SU-DHL-6 (cell line): ENCODE data around the gene MRPS18C.

Source experiments
- H2AFZ ChIP-seq: fragments of 200-600 bp; sonication (generic); 2 replicates; pipeline ENCODE4 v1.6.1; 2014; ENCODE audit warnings: low read depth, mild to moderate bottlenecking, moderate library complexity, mixed read lengths, antibody characterized with exemption, low read length; ENCODE audit not compliant: severe bottlenecking
- H3F3A ChIP-seq: fragments of 200-600 bp; shearing (Covaris generic); 2 replicates; pipeline ENCODE4 v1.6.0; 2016; ENCODE audit warnings: antibody characterized with exemption, mild to moderate bottlenecking; ENCODE audit not compliant: insufficient read depth
- H3K27ac ChIP-seq: fragments of 200-600 bp; sonication (generic); 2 replicates; pipeline ENCODE4 v1.5.1; 2016; ENCODE audit warnings: low read depth, mild to moderate bottlenecking, low read length, moderate library complexity, mixed read lengths
- H3K27me3 ChIP-seq: fragments of 200-600 bp; sonication (generic), shearing (Covaris generic); 2 replicates; pipeline ENCODE4 v1.6.0; 2014; ENCODE audit warnings: mild to moderate bottlenecking, low read length
- H3K36me3 ChIP-seq: fragments of 200-600 bp; sonication (generic); 2 replicates; pipeline ENCODE4 v1.6.1; 2014; ENCODE audit warnings: mild to moderate bottlenecking, low read length, mixed read lengths
- H3K4me2 ChIP-seq: fragments of 300-600, 200-600 bp; shearing (Covaris generic), sonication (generic); 2 replicates; pipeline ENCODE4 v1.6.0; 2014; ENCODE audit warnings: low read length, low read depth, mild to moderate bottlenecking; ENCODE audit not compliant: poor library complexity, severe bottlenecking
- H3K4me3 ChIP-seq: fragments of 200-600 bp; sonication (generic); 2 replicates; pipeline ENCODE4 v1.5.1; 2014; ENCODE audit warnings: antibody characterized with exemption, low read length, mild to moderate bottlenecking, mixed read lengths; ENCODE audit not compliant: insufficient read depth, poor library complexity, severe bottlenecking
- H3K79me2 ChIP-seq: fragments of 200-600 bp; sonication (generic); 2 replicates; pipeline ENCODE4 v1.6.1; 2014; ENCODE audit warnings: mild to moderate bottlenecking, low read length, moderate library complexity; ENCODE audit not compliant: insufficient read depth
- H3K9ac ChIP-seq: fragments of 200-600 bp; sonication (generic); 2 replicates; pipeline ENCODE4 v1.7.0; 2014; ENCODE audit warnings: mild to moderate bottlenecking, low read length
- H3K9me2 ChIP-seq: fragments of 200-600 bp; sonication (generic); replicated peaks from 2 replicates; pipeline ENCODE4 v1.6.1; 2014; ENCODE audit warnings: low read length; ENCODE audit not compliant: insufficient read depth
- H3K9me3 ChIP-seq: fragments of 200-600 bp; sonication (generic); 2 replicates; pipeline ENCODE4 v1.6.1; 2014; ENCODE audit warnings: low read length, mixed read lengths; ENCODE audit not compliant: insufficient read depth
- H4K20me1 ChIP-seq: fragments of 200-600 bp; sonication (generic); 2 replicates; pipeline ENCODE4 v1.6.1; 2014; ENCODE audit warnings: low read depth, mild to moderate bottlenecking, antibody characterized with exemption, low read length, moderate library complexity, mixed read lengths
- EZH2phosphoT487 ChIP-seq: fragments of 200-600 bp; sonication (generic), shearing (Covaris generic); conservative IDR thresholded peaks from 2 replicates; pipeline ENCODE4 v1.6.1; 2018; ENCODE audit warnings: mild to moderate bottlenecking, antibody characterized with exemption, low read length, moderate library complexity, mixed read lengths
- TF ChIP-seq, protein P1 (sequence below): fragments of 200-600 bp; sonication (generic); IDR thresholded peaks from one replicate; pipeline ENCODE4 v1.5.1; 2017; ENCODE audit warnings: antibody characterized with exemption, mild to moderate bottlenecking, low read length, moderate library complexity; ENCODE audit not compliant: insufficient read depth, poor library complexity, severe bottlenecking

Gene MRPS18C

DNA sequence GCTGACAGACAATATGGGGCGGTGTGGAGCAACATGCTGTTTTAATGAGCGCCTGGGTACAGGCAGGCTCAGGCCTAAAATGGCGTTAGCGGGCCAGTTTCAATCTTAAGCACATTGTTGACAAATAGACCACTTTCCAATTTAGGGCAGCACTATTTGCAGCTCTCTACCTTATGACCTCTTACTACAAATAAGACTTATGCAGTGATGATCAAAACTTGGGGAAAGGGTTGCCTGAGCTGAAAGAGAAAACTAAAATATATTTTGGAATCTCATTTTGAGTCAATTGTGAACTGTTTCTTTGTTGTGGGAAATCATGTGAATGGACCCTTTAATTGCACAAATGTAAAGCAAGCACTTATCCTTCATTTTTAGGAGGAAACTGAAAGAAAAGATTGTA lies 54.6 kb downstream of the MRPS18C start:
- Histone ChIP-seq H3K79me2 (no peaks in the 10 kb centered on the region), H3K4me3 (no peak overlapping the region), H3K36me3 (no peaks in the 10 kb centered on the region), H3K27me3 (no peaks in the 10 kb centered on the region), H3K9ac (no peak overlapping the region), H3K9me3 (no peaks in the 10 kb centered on the region), H2AFZ (no peak overlapping the region), H3K9me2 (no peaks in the 10 kb centered on the region), H3K27ac (no peak overlapping the region), H3K4me2 (no peak overlapping the region), H4K20me1 (no peaks in the 10 kb centered on the region), H3F3A (no peaks in the 10 kb centered on the region)
- no peak for TF ChIP-seq EZH2phosphoT487
- TF ChIP-seq, protein P1, sequence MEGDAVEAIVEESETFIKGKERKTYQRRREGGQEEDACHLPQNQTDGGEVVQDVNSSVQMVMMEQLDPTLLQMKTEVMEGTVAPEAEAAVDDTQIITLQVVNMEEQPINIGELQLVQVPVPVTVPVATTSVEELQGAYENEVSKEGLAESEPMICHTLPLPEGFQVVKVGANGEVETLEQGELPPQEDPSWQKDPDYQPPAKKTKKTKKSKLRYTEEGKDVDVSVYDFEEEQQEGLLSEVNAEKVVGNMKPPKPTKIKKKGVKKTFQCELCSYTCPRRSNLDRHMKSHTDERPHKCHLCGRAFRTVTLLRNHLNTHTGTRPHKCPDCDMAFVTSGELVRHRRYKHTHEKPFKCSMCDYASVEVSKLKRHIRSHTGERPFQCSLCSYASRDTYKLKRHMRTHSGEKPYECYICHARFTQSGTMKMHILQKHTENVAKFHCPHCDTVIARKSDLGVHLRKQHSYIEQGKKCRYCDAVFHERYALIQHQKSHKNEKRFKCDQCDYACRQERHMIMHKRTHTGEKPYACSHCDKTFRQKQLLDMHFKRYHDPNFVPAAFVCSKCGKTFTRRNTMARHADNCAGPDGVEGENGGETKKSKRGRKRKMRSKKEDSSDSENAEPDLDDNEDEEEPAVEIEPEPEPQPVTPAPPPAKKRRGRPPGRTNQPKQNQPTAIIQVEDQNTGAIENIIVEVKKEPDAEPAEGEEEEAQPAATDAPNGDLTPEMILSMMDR, result no peak
